ENCODE measurements around the gene EEF1B2. TPM values are rescaled to one million over a fixed set of nuclear protein-coding genes. Genes with fewer than 3 reads are reported as not detected.

Gene EEF1B2
- total and polyA plus RNA-seq, 2 of the 13 experiments (the other 11 are each of a cell fraction or from before 2014, with no cell fraction given) = 1,284 to 1,731 TPM

DNA sequence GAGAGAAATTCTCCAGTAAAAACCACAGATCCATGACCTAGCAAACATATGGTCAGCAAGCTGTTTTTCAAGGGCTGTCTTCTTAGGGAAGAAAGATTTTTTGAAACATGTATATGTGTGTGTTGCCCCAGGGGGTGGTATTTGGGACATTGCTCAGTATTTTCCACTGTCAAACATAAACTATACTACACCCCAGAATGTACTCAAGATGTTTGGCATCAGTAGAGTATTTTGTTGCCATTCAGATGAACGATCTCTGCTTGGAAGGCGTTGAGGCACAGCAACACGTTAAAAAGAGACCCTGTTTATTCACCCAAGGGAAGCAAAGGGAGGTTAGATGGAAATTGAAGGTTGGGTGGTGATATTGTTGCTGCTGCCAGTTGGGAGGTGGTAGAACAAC lies 30.0 kb downstream of the EEF1B2 start:
- no peak overlapping the region for H3K27ac ChIP-seq (ENCODE audit: extremely low read length, insufficient read depth, low read length)
- H3K9ac ChIP-seq (ENCODE audit: insufficient read depth, low read depth, low read length) = no peak overlapping the region
- H3K4me2 ChIP-seq (ENCODE audit: low read depth, low read length) = no peak overlapping the region
- no peaks in the 10 kb centered on the region for H4K20me1 ChIP-seq (ENCODE audit: insufficient read depth, low read length)
- CTCF ChIA-PET (ENCODE audit: low intra/inter-chr PET ratio, low total read pairs) = no interaction called here
- 3% methylated on average over 3 of the region's 3 CpGs for WGBS (ENCODE audit: low lambda C conversion rate)
- DNase-seq (ENCODE audit: low spot score) = no peak
- H2AFZ ChIP-seq (ENCODE audit: low read length) = no peak overlapping the region
- no peak for TF ChIP-seq BCL3 (CRISPR knock-in tag; IDR thresholded peaks at IDR 0.05)
- no peaks in the 10 kb centered on the region for H3K36me3 ChIP-seq (replicated peaks in 1 of 2; ENCODE audit: control insufficient read depth in 1 of 2, insufficient read depth in 2 of 2, low read length in 2 of 2)
- no TSS peak for BruUV-seq (replicated peaks)
- no peaks in the 10 kb centered on the region for H3K4me1 ChIP-seq (ENCODE audit: insufficient read depth, low read length)
- no peak for FAIRE-seq
- ATAC-seq = no peak
- no peak overlapping the region for H3K4me3 ChIP-seq (replicated peaks in 1 of 3; ENCODE audit: insufficient read depth in 1 of 3, low read depth in 2 of 3, low read length in 3 of 3)
- no peaks in the 10 kb centered on the region for H3K79me2 ChIP-seq (ENCODE audit: insufficient read depth, low read length)
- in situ Hi-C loops (cut with HindIII; ENCODE audit: extremely low pct_ligation_motif_present, low pct_unique_long_range_greater_than_20kb) = no loop called here
- H3K9me3 ChIP-seq (ENCODE audit: low read length) = no peaks in the 10 kb centered on the region
- peaks cover 1 to 3% of the 10 kb centered on the region in 2 experiments; a peak in 3 of 5 replicates for H3K27me3 ChIP-seq (ENCODE audit: control insufficient read depth in 1 of 2, insufficient read depth in 2 of 2, low read length in 2 of 2)
- POLR2A ChIA-PET = no interaction called here
- intact Hi-C loops (cut with micrococcal nuclease; ENCODE audit: unreplicated experiment) = no loop called here

DNA sequence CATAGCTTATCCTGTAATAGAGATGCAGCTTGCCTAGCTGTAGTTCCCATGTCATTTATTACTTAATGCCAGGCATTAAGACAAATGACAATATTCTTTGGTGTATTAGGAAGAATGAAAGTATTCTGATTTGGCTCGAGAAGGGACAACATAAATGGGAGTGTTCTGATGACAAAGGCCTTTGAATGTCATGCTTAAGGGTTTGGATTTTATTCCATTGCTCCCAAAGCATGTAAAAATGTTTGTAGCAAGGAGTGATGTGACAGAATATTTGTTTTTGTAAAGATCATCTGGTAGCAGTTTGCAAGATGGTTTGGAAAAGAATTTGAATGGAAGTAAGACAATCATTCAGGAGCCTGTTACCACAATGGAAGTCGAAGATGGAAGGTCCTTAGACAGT lies 30.4 kb downstream of the EEF1B2 start:
- in situ Hi-C loops (cut with HindIII; ENCODE audit: extremely low pct_ligation_motif_present, low pct_unique_long_range_greater_than_20kb) = no loop called here

More for the DNA sequence above, 30.4 kb downstream of the EEF1B2 start:
- H3K9me3 ChIP-seq (ENCODE audit: low read length) = no peaks in the 10 kb centered on the region
- FAIRE-seq = no peak
- H3K79me2 ChIP-seq (ENCODE audit: insufficient read depth, low read length) = no peaks in the 10 kb centered on the region
- H2AFZ ChIP-seq (ENCODE audit: low read length) = no peak overlapping the region
- no peak overlapping the region for H3K4me2 ChIP-seq (ENCODE audit: low read depth, low read length)
- no peak overlapping the region for H3K27ac ChIP-seq (ENCODE audit: extremely low read length, insufficient read depth, low read length)
- intact Hi-C loops (cut with micrococcal nuclease; ENCODE audit: unreplicated experiment) = no loop called here
- 0% methylated on average over 2 of the region's 2 CpGs for WGBS (ENCODE audit: low lambda C conversion rate)
- ChIA-PET CTCF (ENCODE audit: low intra/inter-chr PET ratio, low total read pairs) (no interaction called here), POLR2A (no interaction called here)
- no peaks in the 10 kb centered on the region for H3K4me1 ChIP-seq (ENCODE audit: insufficient read depth, low read length)
- no peaks in the 10 kb centered on the region for H3K36me3 ChIP-seq (replicated peaks in 1 of 2; ENCODE audit: control insufficient read depth in 1 of 2, insufficient read depth in 2 of 2, low read length in 2 of 2)
- no peak overlapping the region for H3K4me3 ChIP-seq (replicated peaks in 1 of 3; ENCODE audit: insufficient read depth in 1 of 3, low read depth in 2 of 3, low read length in 3 of 3)
- H3K9ac ChIP-seq (ENCODE audit: insufficient read depth, low read depth, low read length) = no peak overlapping the region
- no peak for ATAC-seq
- no peak for DNase-seq (ENCODE audit: low spot score)
- no peaks in the 10 kb centered on the region for H4K20me1 ChIP-seq (ENCODE audit: insufficient read depth, low read length)
- H3K27me3 ChIP-seq (ENCODE audit: control insufficient read depth in 1 of 2, insufficient read depth in 2 of 2, low read length in 2 of 2) = peaks cover 1 to 2% of the 10 kb centered on the region in 2 experiments; a peak in 3 of 5 replicates
- TF ChIP-seq HDAC6 (IDR thresholded peaks at IDR 0.05; ENCODE audit: low read depth, low read length) = no peak
- TF ChIP-seq ZFYVE20 (CRISPR knock-in tag; IDR thresholded peaks at IDR 0.05; ENCODE audit: borderline replicate concordance, low read depth) = no peak
- TF ChIP-seq FOSL2 (CRISPR knock-in tag; IDR thresholded peaks at IDR 0.05) = no peak
- no peak for TF ChIP-seq MXI1 (IDR thresholded peaks at IDR 0.05; ENCODE audit: borderline replicate concordance, low read depth, low read length)
- TF ChIP-seq, protein P1, sequence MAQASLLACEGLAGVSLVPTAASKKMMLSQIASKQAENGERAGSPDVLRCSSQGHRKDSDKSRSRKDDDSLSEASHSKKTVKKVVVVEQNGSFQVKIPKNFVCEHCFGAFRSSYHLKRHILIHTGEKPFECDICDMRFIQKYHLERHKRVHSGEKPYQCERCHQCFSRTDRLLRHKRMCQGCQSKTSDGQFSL (CRISPR knock-in tag; IDR thresholded peaks at IDR 0.05) = no peak
- TF ChIP-seq, protein P2, sequence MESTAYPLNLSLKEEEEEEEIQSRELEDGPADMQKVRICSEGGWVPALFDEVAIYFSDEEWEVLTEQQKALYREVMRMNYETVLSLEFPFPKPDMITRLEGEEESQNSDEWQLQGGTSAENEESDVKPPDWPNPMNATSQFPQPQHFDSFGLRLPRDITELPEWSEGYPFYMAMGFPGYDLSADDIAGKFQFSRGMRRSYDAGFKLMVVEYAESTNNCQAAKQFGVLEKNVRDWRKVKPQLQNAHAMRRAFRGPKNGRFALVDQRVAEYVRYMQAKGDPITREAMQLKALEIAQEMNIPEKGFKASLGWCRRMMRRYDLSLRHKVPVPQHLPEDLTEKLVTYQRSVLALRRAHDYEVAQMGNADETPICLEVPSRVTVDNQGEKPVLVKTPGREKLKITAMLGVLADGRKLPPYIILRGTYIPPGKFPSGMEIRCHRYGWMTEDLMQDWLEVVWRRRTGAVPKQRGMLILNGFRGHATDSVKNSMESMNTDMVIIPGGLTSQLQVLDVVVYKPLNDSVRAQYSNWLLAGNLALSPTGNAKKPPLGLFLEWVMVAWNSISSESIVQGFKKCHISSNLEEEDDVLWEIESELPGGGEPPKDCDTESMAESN (CRISPR knock-in tag; conservative IDR thresholded peaks at IDR 0.05) = no peak
- TF ChIP-seq SSRP1 (CRISPR knock-in tag; IDR thresholded peaks at IDR 0.05) = no peak
- TF ChIP-seq, protein P3, sequence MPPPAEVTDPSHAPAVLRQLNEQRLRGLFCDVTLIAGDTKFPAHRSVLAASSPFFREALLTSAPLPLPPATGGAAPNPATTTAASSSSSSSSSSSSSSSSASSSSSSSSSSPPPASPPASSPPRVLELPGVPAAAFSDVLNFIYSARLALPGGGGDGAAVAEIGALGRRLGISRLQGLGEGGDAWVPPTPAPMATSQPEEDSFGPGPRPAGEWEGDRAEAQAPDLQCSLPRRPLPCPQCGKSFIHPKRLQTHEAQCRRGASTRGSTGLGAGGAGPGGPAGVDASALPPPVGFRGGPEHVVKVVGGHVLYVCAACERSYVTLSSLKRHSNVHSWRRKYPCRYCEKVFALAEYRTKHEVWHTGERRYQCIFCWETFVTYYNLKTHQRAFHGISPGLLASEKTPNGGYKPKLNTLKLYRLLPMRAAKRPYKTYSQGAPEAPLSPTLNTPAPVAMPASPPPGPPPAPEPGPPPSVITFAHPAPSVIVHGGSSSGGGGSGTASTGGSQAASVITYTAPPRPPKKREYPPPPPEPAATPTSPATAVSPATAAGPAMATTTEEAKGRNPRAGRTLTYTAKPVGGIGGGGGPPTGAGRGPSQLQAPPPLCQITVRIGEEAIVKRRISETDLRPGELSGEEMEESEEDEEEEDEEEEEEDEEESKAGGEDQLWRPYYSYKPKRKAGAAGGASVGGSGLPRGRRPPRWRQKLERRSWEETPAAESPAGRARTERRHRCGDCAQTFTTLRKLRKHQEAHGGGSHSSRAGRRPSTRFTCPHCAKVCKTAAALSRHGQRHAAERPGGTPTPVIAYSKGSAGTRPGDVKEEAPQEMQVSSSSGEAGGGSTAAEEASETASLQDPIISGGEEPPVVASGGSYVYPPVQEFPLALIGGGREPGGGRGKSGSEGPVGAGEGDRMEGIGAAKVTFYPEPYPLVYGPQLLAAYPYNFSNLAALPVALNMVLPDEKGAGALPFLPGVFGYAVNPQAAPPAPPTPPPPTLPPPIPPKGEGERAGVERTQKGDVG (CRISPR knock-in tag; IDR thresholded peaks at IDR 0.05; ENCODE audit: borderline replicate concordance) = no peak
- BruUV-seq (replicated peaks) = no TSS peak
